K562 (cell line): ENCODE measurements around the gene CNTROB. TPM values are rescaled to one million over a fixed set of nuclear protein-coding genes. Genes with fewer than 3 reads are reported as not detected.

Experiments
- ATAC-seq: fragments of 200-7000 bp; cut with Tn5 transposase; 3 replicates; pipeline ENCODE4 v1.9.1; 2020; ENCODE audit warnings: moderate library complexity
- BruUV-seq: library from RNA; stranded (reverse); fragments of 400-500 nt; replicated peaks from 2 replicates; lab custom pipeline; 2021; lab: Mats Ljungman, UMichigan
- CTCF ChIA-PET: fragments of 300-600 bp; formaldehyde crosslinking; extraction: SDS; loops from one replicate; lab custom pipeline; 2021; ENCODE audit warnings: low intra/inter-chr PET ratio; lab: Yijun Ruan, JAX
- POLR2A ChIA-PET: fragments of 300-600, 350-650 bp; sonication (Branson Sonifier 250); formaldehyde crosslinking; extraction: SDS; loops from one replicate; lab custom pipeline; 2021; ENCODE audit warnings: antibody characterized with exemption, inconsistent platforms; lab: Yijun Ruan, JAX
- DNase-seq, 4 experiments: peaks; one replicate each; pipeline versions ENCODE4 v3.0.0 to v3.0.0-alpha.2; 2011 to 2018; ENCODE audit warnings: low spot score in 3 of 4, mixed read lengths in 3 of 4; ENCODE audit errors: extremely low read depth in 1 of 4
- FAIRE-seq: peaks from 2 replicates; lab custom pipeline; 2011; peaks lifted over from hg19 to GRCh38; lab: Jason Lieb, UNC
- H2AFZ ChIP-seq: 2 replicates; pipeline ENCODE4 v1.6.0; 2011; ENCODE audit warnings: low read depth, low read length, control low read depth, inconsistent platforms
- H3K27ac ChIP-seq: fragments of 200-600 bp; 3 replicates; pipeline ENCODE4 v1.8.0; 2011; ENCODE audit warnings: low read depth, mild to moderate bottlenecking, control low read depth, inconsistent platforms, low read length, moderate library complexity, mixed read lengths; ENCODE audit errors: extremely low read depth
- H3K27me3 ChIP-seq, 2 experiments: fragments of 300-600 bp in 1 of 2; 2 replicates in 1 of 2; 3 replicates in 1 of 2; pipeline versions ENCODE4 v1.6.0 to v1.8.0; 2011; ENCODE audit warnings: inconsistent platforms in 2 of 2, low read length in 2 of 2, mild to moderate bottlenecking in 1 of 2, mixed read lengths in 1 of 2, moderate library complexity in 1 of 2; ENCODE audit not compliant: control insufficient read depth in 2 of 2, insufficient read depth in 2 of 2
- H3K36me3 ChIP-seq: fragments of 300-600 bp; 3 replicates; pipeline ENCODE4 v1.8.0; 2011; ENCODE audit warnings: mild to moderate bottlenecking, low read length, inconsistent platforms; ENCODE audit not compliant: control insufficient read depth, insufficient read depth
- H3K4me1 ChIP-seq, 2 experiments: fragments of 200-600 bp in 1 of 2; replicated peaks in 1 of 2; 2 replicates in 1 of 2; 3 replicates in 1 of 2; pipeline versions ENCODE4 v1.5.1 to v1.8.0; 2011; ENCODE audit warnings: inconsistent platforms in 2 of 2, low read length in 2 of 2, mild to moderate bottlenecking in 1 of 2, mixed read lengths in 1 of 2, moderate library complexity in 1 of 2; ENCODE audit not compliant: control insufficient read depth in 2 of 2, insufficient read depth in 2 of 2
- H3K4me2 ChIP-seq: 2 replicates; pipeline ENCODE4 v1.6.1; 2011; ENCODE audit warnings: low read length, control low read depth, inconsistent platforms, mixed read lengths; ENCODE audit not compliant: insufficient read depth
- H3K4me3 ChIP-seq: fragments of 200-600 bp; sonication (generic), shearing (Covaris generic); 2 replicates; pipeline ENCODE4 v1.5.1; 2016; ENCODE audit warnings: control low read depth, inconsistent platforms
- H3K79me2 ChIP-seq: fragments of 200-600 bp; 3 replicates; pipeline ENCODE4 v1.8.0; 2011; ENCODE audit warnings: low read length, inconsistent platforms; ENCODE audit not compliant: control insufficient read depth, insufficient read depth
- H3K9ac ChIP-seq, 2 experiments: 2 replicates each; pipeline versions ENCODE4 v1.6.0 to v1.6.1; 2011; ENCODE audit warnings: low read depth in 2 of 2, low read length in 2 of 2, control low read depth in 1 of 2, inconsistent platforms in 1 of 2, mild to moderate bottlenecking in 1 of 2, mixed read lengths in 1 of 2; ENCODE audit not compliant: insufficient read depth in 1 of 2
- H3K9me1 ChIP-seq: one replicate; pipeline ENCODE4 v1.6.0; 2011; ENCODE audit warnings: inconsistent platforms, mild to moderate bottlenecking, low read length, moderate library complexity; ENCODE audit not compliant: control insufficient read depth, insufficient read depth
- H3K9me3 ChIP-seq: replicated peaks from 2 replicates; pipeline ENCODE4 v1.5.1; 2011; ENCODE audit warnings: low read depth, low read length, inconsistent platforms; ENCODE audit not compliant: control insufficient read depth, insufficient read depth
- H4K20me1 ChIP-seq: replicated peaks from 2 replicates; pipeline ENCODE4 v1.6.1; 2011; ENCODE audit warnings: low read length, inconsistent platforms, mixed read lengths; ENCODE audit not compliant: control insufficient read depth, insufficient read depth
- ARNT ChIP-seq, 2 experiments: fragments of 450-650 bp; IDR thresholded peaks; 2 replicates each; pipeline ENCODE4 v1.6.1; 2016; ENCODE audit warnings: mild to moderate bottlenecking in 1 of 2
- CBX2 ChIP-seq: fragments of 200-600 bp; sonication (generic); IDR thresholded peaks from one replicate; pipeline ENCODE4 v1.6.1; 2012; ENCODE audit warnings: mild to moderate bottlenecking, low read length, inconsistent platforms; ENCODE audit not compliant: insufficient read depth, poor library complexity, severe bottlenecking
- CTCFL ChIP-seq: IDR thresholded peaks from 2 replicates; pipeline ENCODE4 v1.6.1; 2011; ENCODE audit warnings: borderline replicate concordance, low read depth, mild to moderate bottlenecking, moderate library complexity, low read length; ENCODE audit not compliant: insufficient read depth, poor library complexity, severe bottlenecking
- FOXK1 ChIP-seq: sonication (generic); formaldehyde crosslinking; IDR thresholded peaks from 2 replicates; pipeline ENCODE4 v1.8.0; 2022; ENCODE audit warnings: missing genetic modification reagents, mild to moderate bottlenecking, borderline replicate concordance
- HMBOX1 ChIP-seq: sonication (generic); IDR thresholded peaks from 2 replicates; pipeline ENCODE4 v1.6.1; 2016
- L3MBTL2 ChIP-seq: fragments of 450-650 bp; IDR thresholded peaks from 2 replicates; pipeline ENCODE4 v1.6.1; 2016; ENCODE audit warnings: mild to moderate bottlenecking, moderate library complexity
- MAZ ChIP-seq, 2 experiments: fragments of 450-650 bp in 1 of 2; sonication (generic) in 1 of 2; formaldehyde crosslinking; IDR thresholded peaks in 1 of 2; conservative IDR thresholded peaks in 1 of 2; 2 replicates each; pipeline versions ENCODE4 v1.4.0 to v1.5.0; 2020; ENCODE audit warnings: mild to moderate bottlenecking in 1 of 2, missing genetic modification reagents in 1 of 2
- MYC ChIP-seq, 2 experiments: fragments of 250-450 bp in 1 of 2; sonication (Bioruptor Pico) in 1 of 2; IDR thresholded peaks; 2 replicates each; pipeline versions ENCODE4 v1.5.1 to v1.6.1; 2012 to 2021; ENCODE audit warnings: low read depth in 2 of 2, borderline replicate concordance in 1 of 2, improper control_type of control experiment in 1 of 2, low read length in 1 of 2, mild to moderate bottlenecking in 1 of 2, moderate library complexity in 1 of 2
- POU5F1 ChIP-seq: fragments of 150-350 bp; IDR thresholded peaks from 2 replicates; pipeline ENCODE4 v1.6.1; 2014; ENCODE audit warnings: borderline replicate concordance, low read length, low read depth, mild to moderate bottlenecking; ENCODE audit not compliant: partially characterized antibody
- RAD21 ChIP-seq, 2 experiments: fragments of 250-450 bp in 1 of 2; fragments of 450-650 bp in 1 of 2; sonication (Bioruptor Pico) in 1 of 2; formaldehyde crosslinking in 1 of 2; IDR thresholded peaks in 1 of 2; conservative IDR thresholded peaks in 1 of 2; 2 replicates each; pipeline versions ENCODE4 v1.4.0 to v1.8.0; 2020 to 2022; ENCODE audit warnings: mild to moderate bottlenecking in 2 of 2, moderate library complexity in 1 of 2
- SMC3 ChIP-seq: conservative IDR thresholded peaks from 2 replicates; pipeline ENCODE4 v1.6.1; 2011; ENCODE audit warnings: low read depth, low read length, improper control_type of control experiment; ENCODE audit not compliant: insufficient read depth
- ZNF431 ChIP-seq: sonication (generic); formaldehyde crosslinking; IDR thresholded peaks from 2 replicates; pipeline ENCODE4 v1.8.0; 2022; ENCODE audit warnings: mild to moderate bottlenecking, missing genetic modification reagents
- WGBS: fragments of 100-300 bp; shearing (Covaris generic); methylation state at CpG from one replicate; pipeline ENCODE4 v1.1.6; 2016; ENCODE audit warnings: low coverage, mixed read lengths; ENCODE audit not compliant: insufficient coverage; ENCODE audit errors: missing lambda C conversion rate; 5-methylcytosine and 5-hydroxymethylcytosine counted together
- in situ Hi-C: fragments of 300-500 bp; cut with MboI; formaldehyde crosslinking; loops from 4 replicates; pipeline ENCODE4 v1.15.0; 2018; ENCODE audit warnings: inconsistent platforms, mixed read lengths
- intact Hi-C: fragments of 100-400 bp; cut with micrococcal nuclease; formaldehyde crosslinking; loops from 2 replicates; pipeline ENCODE4 v1.14.2; 2022
- polyA plus RNA-seq, 8 experiments: library from polyadenylated mRNA; depleted of rRNA in 4 of 8; stranded (reverse) in 5 of 8; unstranded in 3 of 8; fragments of >200 nt; fragmentation: Nextera tagmentation in 2 of 8; fragmentation: Illumina TruSeq in 1 of 8; extraction: Ambion mirVana in 2 of 8; extraction: Trizol in 1 of 8; gene quantifications; 2 replicates each; pipeline versions ENCODE4 v1.2.1 to v1.2.3, GENCODE V29; 2011 to 2014; ENCODE audit warnings: inconsistent platforms in 1 of 8, missing spikeins in 1 of 8
- total RNA-seq, 7 experiments: library from RNA; depleted of rRNA in 6 of 7; stranded (reverse); fragments of >200 nt in 6 of 7; fragmentation: Illumina TruSeq in 2 of 7; extraction: Trizol in 2 of 7; gene quantifications; 2 replicates each; pipeline versions ENCODE4 v1.2.1 to v1.2.3, GENCODE V29; 2011 to 2021; ENCODE audit warnings: low replicate concordance in 1 of 7
- TF ChIP-seq, protein P1 (sequence below), 2 experiments: fragments of 450-650 bp; conservative IDR thresholded peaks; 2 replicates each; pipeline ENCODE4 v1.6.1; 2017; ENCODE audit warnings: mild to moderate bottlenecking in 2 of 2, moderate library complexity in 2 of 2
- TF ChIP-seq, protein P2 (sequence below): sonication (generic); formaldehyde crosslinking; IDR thresholded peaks from 2 replicates; pipeline ENCODE4 v1.5.0; 2020; ENCODE audit warnings: missing genetic modification reagents

CNTROB gene
- total and polyA plus RNA-seq, 9 of the 15 experiments (the other 6 are each of a cell fraction or from before 2014, with no cell fraction given), result 1.9 to 33.3 (median 23.0) TPM

GRCh38 chr17:7988750-7989178 lies 56.8 kb downstream of the CNTROB start:
- Histone ChIP-seq H3K4me1 (peaks cover 0 to 11% of the 10 kb centered on the region in 2 experiments; a peak in 2 of 5 replicates), H3K27ac (no peak overlapping the region), H3K36me3 (no peaks in the 10 kb centered on the region), H3K79me2 (no peaks in the 10 kb centered on the region), H4K20me1 (no peaks in the 10 kb centered on the region), H3K27me3 (peaks cover 8 to 37% of the 10 kb centered on the region in 2 experiments; a peak in 4 of 5 replicates), H3K9me3 (no peaks in the 10 kb centered on the region), H3K4me2 (no peak overlapping the region), H2AFZ (peak overlapping the region; percentile 75), H3K9me1 (no peaks in the 10 kb centered on the region), H3K4me3 (no peak overlapping the region), H3K9ac (no peak overlapping the region)
- FAIRE-seq, result peak; percentile 44
- BruUV-seq, result no TSS peak
- WGBS, result 17% methylated on average over 5 of the region's 5 CpGs
- peak; percentile 81 for ATAC-seq
- ChIA-PET CTCF (interaction anchor here (0.5 to 4.9 kb wide), 6 partner anchors 73 to 972 kb away, joined by 3 to 52 read pairs (median 10); partner anchors contain the start of gene RNF227), POLR2A (no interaction called here)
- in situ Hi-C loops, result loop anchor here (5.0 to 10.0 kb wide), 2 partner anchors 71 to 244 kb away; partner anchors contain the start of gene RNF227
- intact Hi-C loops, result loop anchor here (1.0 kb wide), 2 partner anchors 75 to 126 kb away; no protein-coding TSS in a partner anchor
- DNase-seq, result peak; percentile 44 to 82 (median 51)
- TF ChIP-seq CTCFL, result no peak
- TF ChIP-seq FOXK1 (CRISPR knock-in tag), result no peak
- 0 out of 4 replicates have a peak, but pooled peaks of 1 of the 2 experiments have one; percentile 26 for TF ChIP-seq MAZ (CRISPR knock-in tag; conservative IDR thresholded peaks at IDR 0.05 in 1 of 2, IDR thresholded peaks at IDR 0.05 in 1 of 2)
- peak; percentile 60; the same call in 1 of the 2 replicates for TF ChIP-seq MYC (IDR thresholded peaks at IDR 0.05; ENCODE audit: low read depth, low read length)
- no peak for TF ChIP-seq MYC (CRISPR knock-in tag; IDR thresholded peaks at IDR 0.05; ENCODE audit: borderline replicate concordance, low read depth)
- no peak for TF ChIP-seq ARNT (IDR thresholded peaks at IDR 0.05)
- TF ChIP-seq HMBOX1, result no peak
- peak; percentile 76 for TF ChIP-seq RAD21 (CRISPR knock-in tag; conservative IDR thresholded peaks at IDR 0.05 in 1 of 2, IDR thresholded peaks at IDR 0.05 in 1 of 2)
- TF ChIP-seq, protein P1, sequence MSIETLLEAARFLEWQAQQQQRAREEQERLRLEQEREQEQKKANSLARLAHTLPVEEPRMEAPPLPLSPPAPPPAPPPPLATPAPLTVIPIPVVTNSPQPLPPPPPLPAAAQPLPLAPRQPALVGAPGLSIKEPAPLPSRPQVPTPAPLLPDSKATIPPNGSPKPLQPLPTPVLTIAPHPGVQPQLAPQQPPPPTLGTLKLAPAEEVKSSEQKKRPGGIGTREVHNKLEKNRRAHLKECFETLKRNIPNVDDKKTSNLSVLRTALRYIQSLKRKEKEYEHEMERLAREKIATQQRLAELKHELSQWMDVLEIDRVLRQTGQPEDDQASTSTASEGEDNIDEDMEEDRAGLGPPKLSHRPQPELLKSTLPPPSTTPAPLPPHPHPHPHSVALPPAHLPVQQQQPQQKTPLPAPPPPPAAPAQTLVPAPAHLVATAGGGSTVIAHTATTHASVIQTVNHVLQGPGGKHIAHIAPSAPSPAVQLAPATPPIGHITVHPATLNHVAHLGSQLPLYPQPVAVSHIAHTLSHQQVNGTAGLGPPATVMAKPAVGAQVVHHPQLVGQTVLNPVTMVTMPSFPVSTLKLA (conservative IDR thresholded peaks at IDR 0.05), result peak; percentile 43 to 56; a peak in 3 of 4 replicates
- 0 out of 2 replicates have a peak, but pooled peaks have one; percentile 34 for TF ChIP-seq L3MBTL2
- no peak for TF ChIP-seq CBX2
- TF ChIP-seq ZNF431 (CRISPR knock-in tag), result no peak
- no peak for TF ChIP-seq POU5F1
- TF ChIP-seq SMC3, result peak; percentile 35; the same call in 1 of the 2 replicates
- TF ChIP-seq, protein P2, sequence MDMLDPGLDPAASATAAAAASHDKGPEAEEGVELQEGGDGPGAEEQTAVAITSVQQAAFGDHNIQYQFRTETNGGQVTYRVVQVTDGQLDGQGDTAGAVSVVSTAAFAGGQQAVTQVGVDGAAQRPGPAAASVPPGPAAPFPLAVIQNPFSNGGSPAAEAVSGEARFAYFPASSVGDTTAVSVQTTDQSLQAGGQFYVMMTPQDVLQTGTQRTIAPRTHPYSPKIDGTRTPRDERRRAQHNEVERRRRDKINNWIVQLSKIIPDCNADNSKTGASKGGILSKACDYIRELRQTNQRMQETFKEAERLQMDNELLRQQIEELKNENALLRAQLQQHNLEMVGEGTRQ (CRISPR knock-in tag), result peak; percentile 29; the same call in 1 of the 2 replicates
